Measurements from ENCODE around the gene GAGE12E.
"Not testable (repeated sequence)": the region's sequence is repeated elsewhere in the genome, so short reads cannot be mapped to it uniquely, and the experiment has no call there.

Gene GAGE12E

GRCh38 chrX:49550989-49551388, at the start of gene GAGE12E:
Gene GAGE12E, plus strand, starts transcription at chrX:49551289. Its CDS starts 1,155 bp downstream, at chrX:49552444.
- not testable (repeated sequence) for DNase-seq (ENCODE audit: low read depth in 1 of 2, low spot score in 1 of 2)

GRCh38 chrX:49531877-49532276, 19.2 kb upstream of the GAGE12E start, which contains the start of gene GAGE12C:
Gene GAGE12C, plus strand, starts transcription at chrX:49532177. Its CDS starts 1,155 bp downstream, at chrX:49533332.
- not testable (repeated sequence) for DNase-seq (ENCODE audit: low read depth in 1 of 2, low spot score in 1 of 2)

- not testable (repeated sequence) for DNase-seq (ENCODE audit: low read depth in 1 of 2, low spot score in 1 of 2)
Measured at GRCh38 chrX:49541433-49541832, 9.7 kb upstream of the GAGE12E start, which contains the start of gene GAGE12D. Gene GAGE12D, plus strand, starts transcription at chrX:49541733. Its CDS starts 1,155 bp downstream, at chrX:49542888.

GRCh38 chrX:49560542-49560941, 9.5 kb downstream of the GAGE12E start, which contains the start of gene GAGE12F:
Gene GAGE12F, plus strand, starts transcription at chrX:49560842. Its CDS starts 1,155 bp downstream, at chrX:49561997.
- DNase-seq (ENCODE audit: low read depth in 1 of 2, low spot score in 1 of 2): not testable (repeated sequence)

GRCh38 chrX:49568728-49569127, 17.6 kb downstream of the GAGE12E start:
- DNase-seq (ENCODE audit: low read depth in 1 of 2, low spot score in 1 of 2): not testable (repeated sequence)

GRCh38 chrX:49569152-49569551, 18.1 kb downstream of the GAGE12E start:
- not testable (repeated sequence) for DNase-seq (ENCODE audit: low read depth in 1 of 2, low spot score in 1 of 2)

GRCh38 chrX:49570100-49570499, 19.0 kb downstream of the GAGE12E start, which contains the start of gene GAGE12G:
Gene GAGE12G, plus strand, starts transcription at chrX:49570400. Its CDS starts 1,155 bp downstream, at chrX:49571555.
- DNase-seq (ENCODE audit: low read depth in 1 of 2, low spot score in 1 of 2): not testable (repeated sequence)

GRCh38 chrX:49579649-49580048, 28.6 kb downstream of the GAGE12E start, which contains the start of gene GAGE12H:
Gene GAGE12H, plus strand, starts transcription at chrX:49579949. Its CDS starts 1,155 bp downstream, at chrX:49581104.
- DNase-seq (ENCODE audit: low read depth in 1 of 2, low spot score in 1 of 2): not testable (repeated sequence)

GRCh38 chrX:49589196-49589595, 38.1 kb downstream of the GAGE12E start, which contains the start of gene GAGE2A:
Gene GAGE2A, plus strand, starts transcription at chrX:49589496. Its CDS starts 1,155 bp downstream, at chrX:49590651.
- DNase-seq (ENCODE audit: low read depth in 1 of 2, low spot score in 1 of 2): not testable (repeated sequence)

- not testable (repeated sequence) for DNase-seq (ENCODE audit: low read depth in 1 of 2, low spot score in 1 of 2)
Measured at GRCh38 chrX:49589769-49590478, 38.8 kb downstream of the GAGE12E start.

GRCh38 chrX:49590488-49590887, 39.4 kb downstream of the GAGE12E start:
- DNase-seq (ENCODE audit: low read depth in 1 of 2, low spot score in 1 of 2): not testable (repeated sequence)

GRCh38 chrX:49598720-49599119, 47.6 kb downstream of the GAGE12E start, which contains the start of gene GAGE1:
Gene GAGE1, plus strand, starts transcription at chrX:49599020. Its CDS starts 1,155 bp downstream, at chrX:49600175.
- DNase-seq (ENCODE audit: low read depth in 1 of 2, low spot score in 1 of 2): not testable (repeated sequence)

Measured in stimulated activated CD4-positive, alpha-beta T cell treated with anti-CD3 and anti-CD28 coated beads, Interleukin-15, amount 100 ng/mL, for 1 hour (primary cell).